ENCODE measurements around the gene ZNF397.
A peak's percentile ranks its signal among the peaks of the same experiment; 100 is the strongest.
"Not testable (repeated sequence)": the region's sequence is repeated elsewhere in the genome, so short reads cannot be mapped to it uniquely, and the experiment has no call there.

Gene ZNF397

GRCh38 chr18:35240664-35241447 is at the start of gene ZNF397:
Gene ZNF397, plus strand, starts transcription at chr18:35241034. Its CDS starts 1,437 bp downstream, at chr18:35242471.
- DNase-seq (ENCODE audit: low read depth): peak; percentile 97

- DNase-seq (ENCODE audit: low read depth): no peak
Observed at GRCh38 chr18:35191698-35192025, 49.2 kb upstream of the ZNF397 start.

DNA sequence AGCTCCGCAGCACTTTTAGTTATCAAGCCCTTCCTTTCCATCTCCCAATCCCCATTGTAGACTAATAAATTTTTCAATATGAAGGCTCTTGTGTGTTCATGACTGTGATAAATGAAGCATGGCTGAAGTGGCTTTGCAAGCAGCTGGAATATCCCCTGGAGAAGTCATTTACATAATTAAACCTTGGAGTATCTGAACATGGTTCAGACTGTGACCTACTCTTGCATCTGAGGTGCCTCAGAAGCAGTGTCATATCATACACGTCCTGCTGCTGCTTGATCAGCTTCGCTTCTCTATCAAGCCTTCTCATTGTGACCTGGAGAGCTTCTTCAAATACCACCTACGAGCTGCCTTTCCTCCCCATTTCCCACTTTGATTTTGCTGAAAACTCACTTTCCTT is 48.4 kb upstream of the ZNF397 start:
- no peak for DNase-seq (ENCODE audit: low read depth)

DNA sequence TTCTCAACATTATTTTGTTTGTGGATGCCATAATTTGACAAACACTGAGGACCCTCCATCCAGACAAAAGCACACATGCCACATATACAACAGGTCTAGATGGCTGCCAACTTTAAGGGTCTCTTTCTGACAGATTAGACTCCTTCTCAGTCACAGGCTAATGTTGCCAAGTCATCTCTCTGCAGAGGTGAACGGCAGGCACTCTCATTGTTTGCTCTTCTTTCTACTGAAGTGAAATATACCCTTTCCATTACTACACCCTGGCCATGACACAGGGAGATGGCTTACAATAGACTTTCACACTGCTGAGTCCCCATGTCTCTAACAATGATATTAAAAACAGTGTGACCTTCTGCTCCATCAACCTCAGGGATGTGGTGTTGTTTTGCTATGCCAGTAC is 47.5 kb upstream of the ZNF397 start:
- DNase-seq (ENCODE audit: low read depth): no peak

- DNase-seq (ENCODE audit: low read depth): no peak
Observed at GRCh38 chr18:35197296-35197695, 43.5 kb upstream of the ZNF397 start.

DNA sequence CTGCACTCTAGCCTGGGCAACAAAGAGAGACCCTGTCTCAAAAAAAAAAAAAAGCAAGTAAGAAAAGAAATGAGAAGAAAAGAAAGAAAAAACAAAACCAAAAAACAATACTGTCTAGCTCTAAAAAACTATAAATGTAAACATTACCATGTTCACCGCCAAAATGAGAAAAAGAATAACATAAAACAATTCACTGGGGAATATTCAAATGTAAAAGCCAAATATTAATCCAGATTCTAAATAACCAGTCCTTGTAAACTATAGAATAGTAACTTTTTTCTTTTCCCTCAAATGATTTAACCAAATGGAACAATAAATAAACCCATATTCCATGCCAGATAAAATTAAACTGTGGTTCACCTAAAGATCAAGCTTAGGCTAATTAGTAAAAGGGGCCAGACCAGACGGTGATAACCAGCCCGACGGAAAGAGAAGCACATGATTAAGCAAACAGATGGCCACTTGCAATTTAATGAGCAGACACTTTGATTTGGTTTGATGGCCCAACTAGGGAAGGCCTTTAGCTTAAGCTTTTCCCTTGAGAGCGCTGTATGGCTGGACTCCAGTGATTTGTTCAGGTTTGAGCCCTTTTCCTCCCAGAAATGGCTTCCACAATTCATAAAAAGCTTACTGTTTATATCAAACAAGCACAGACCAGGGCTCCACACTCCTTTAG is 39.4 kb upstream of the ZNF397 start:
- no peak for DNase-seq (ENCODE audit: low read depth)

DNA sequence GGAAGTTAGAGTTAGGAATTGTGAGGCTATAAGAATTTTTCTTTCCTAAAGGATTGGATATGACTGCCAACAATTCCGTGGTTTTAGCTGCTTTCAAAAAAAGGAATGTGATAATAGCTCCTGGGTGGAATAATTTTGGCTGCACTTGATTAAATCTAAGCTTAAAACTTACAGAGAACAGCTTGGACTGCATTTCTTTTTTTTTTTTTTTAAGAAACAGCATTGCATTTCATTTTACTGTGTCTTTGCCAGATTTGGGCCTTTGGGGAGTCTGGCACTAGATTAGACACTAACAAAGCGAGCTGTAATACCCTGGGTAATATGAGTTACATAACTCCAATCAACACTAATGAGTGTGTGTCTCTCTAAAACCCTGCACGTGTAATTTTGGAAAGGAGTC is 37.8 kb upstream of the ZNF397 start:
- DNase-seq (ENCODE audit: low read depth): no peak

DNA sequence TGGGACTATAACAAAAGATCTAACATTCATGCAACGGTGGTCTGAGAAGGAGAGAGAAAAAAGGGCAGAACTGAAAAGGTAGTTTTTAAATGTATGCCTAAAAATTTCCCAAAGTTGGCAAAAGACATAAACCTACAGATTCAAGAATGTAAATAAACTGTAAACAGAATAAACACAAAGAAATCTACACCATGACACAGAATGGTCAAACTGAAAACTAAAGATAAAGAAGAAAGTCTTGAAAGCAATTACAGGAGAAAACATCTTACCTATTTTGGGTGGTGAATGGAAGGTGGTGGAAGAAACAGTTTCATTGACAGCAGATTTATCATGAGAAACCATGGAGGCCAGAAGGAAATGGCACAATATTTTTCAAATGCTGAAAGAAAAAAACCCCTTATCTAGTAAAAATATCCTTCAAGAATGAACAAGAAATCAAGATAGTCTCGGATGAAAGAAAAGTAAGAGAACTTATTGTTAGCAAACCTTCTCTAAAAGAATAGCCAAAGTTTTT is 35.6 kb upstream of the ZNF397 start:
- DNase-seq (ENCODE audit: low read depth): no peak

GRCh38 chr18:35205746-35206458 is 34.9 kb upstream of the ZNF397 start:
- not testable (repeated sequence) for DNase-seq (ENCODE audit: low read depth)

DNA sequence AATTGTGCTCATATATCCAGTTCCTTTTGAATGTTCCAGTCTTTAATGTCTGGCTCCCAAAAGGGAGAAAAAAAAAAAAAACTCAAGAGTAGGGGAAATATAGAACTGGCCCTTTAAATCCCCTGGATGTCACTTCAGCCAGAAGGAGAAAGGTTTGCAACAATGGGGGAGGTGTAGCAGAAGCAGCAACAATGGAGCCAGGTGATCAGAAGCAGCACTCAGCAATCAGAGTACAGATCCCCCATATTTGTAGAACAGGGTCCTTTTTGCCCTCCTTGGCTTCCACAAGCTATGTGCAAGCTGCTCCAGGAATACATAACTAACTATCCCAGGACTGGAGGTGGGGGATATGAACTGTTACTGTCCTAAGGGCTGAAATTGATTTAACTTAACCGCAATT is 25.8 kb upstream of the ZNF397 start:
- DNase-seq (ENCODE audit: low read depth): no peak

DNA sequence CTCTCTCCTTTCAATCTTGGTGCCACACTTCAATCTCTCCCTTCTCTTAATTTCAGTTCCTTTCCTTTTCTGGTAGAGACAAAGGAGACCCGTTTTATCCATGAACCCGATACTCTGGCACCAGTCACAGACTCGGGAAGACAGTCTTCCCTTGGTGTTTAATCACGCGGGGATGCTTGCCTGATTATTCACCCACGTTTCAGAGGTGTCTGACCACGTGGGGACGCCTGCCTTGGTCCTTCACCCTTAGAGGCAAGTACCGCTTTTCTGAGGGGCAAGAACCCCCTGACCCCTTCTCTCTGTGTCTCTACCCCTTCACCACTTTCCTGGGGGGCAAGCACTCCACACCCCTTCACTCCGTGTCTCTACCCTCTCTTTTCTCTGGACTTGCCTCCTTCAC is 24.2 kb upstream of the ZNF397 start:
- DNase-seq (ENCODE audit: low read depth): not testable (repeated sequence)

GRCh38 chr18:35219331-35219730 is 21.5 kb upstream of the ZNF397 start:
- peak; percentile 12 for DNase-seq (ENCODE audit: low read depth)

DNA sequence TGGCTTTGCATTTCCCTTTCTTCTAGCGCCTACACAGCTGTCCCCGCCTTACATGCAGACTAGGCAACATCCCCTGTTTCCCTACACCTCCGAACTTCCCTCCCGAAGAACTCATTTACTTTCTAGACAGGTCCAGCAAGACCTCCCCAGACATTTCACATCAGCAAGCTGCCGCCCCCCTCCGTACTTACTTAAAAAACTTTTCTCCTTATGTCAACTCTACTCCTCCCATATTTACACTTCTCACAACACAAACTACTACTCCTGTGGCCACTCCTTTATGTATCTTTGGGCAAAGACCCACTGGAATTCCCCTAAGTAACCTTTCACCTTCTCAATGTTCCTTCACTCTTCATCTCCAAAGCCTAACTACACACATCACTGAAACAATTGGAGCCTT is 20.4 kb upstream of the ZNF397 start:
- DNase-seq (ENCODE audit: low read depth): no peak

DNA sequence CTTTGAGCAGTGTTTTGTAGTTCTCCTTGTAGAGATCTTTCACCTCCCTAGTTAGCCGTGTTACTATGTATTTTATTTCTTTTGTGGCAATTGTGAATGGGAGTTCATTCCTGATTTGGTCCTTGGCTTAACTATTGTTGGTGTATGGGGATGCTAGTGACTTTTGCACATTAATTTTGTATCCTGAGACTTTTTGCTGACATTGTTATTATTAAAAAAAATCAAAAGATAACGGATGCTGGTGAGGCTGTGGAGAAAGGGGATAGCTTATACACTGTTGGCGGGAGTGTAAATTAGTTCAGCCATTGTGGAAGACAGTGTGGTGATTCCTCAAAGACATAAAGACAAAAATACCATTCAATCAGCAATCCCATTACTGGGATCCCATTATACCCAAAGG is 17.0 kb upstream of the ZNF397 start:
- DNase-seq (ENCODE audit: low read depth): no peak

- DNase-seq (ENCODE audit: low read depth): peak; percentile 3
Observed at GRCh38 chr18:35227254-35227653, 13.6 kb upstream of the ZNF397 start.

- DNase-seq (ENCODE audit: low read depth): peak; percentile 59
Observed at GRCh38 chr18:35231052-35231451, 9.8 kb upstream of the ZNF397 start.

DNA sequence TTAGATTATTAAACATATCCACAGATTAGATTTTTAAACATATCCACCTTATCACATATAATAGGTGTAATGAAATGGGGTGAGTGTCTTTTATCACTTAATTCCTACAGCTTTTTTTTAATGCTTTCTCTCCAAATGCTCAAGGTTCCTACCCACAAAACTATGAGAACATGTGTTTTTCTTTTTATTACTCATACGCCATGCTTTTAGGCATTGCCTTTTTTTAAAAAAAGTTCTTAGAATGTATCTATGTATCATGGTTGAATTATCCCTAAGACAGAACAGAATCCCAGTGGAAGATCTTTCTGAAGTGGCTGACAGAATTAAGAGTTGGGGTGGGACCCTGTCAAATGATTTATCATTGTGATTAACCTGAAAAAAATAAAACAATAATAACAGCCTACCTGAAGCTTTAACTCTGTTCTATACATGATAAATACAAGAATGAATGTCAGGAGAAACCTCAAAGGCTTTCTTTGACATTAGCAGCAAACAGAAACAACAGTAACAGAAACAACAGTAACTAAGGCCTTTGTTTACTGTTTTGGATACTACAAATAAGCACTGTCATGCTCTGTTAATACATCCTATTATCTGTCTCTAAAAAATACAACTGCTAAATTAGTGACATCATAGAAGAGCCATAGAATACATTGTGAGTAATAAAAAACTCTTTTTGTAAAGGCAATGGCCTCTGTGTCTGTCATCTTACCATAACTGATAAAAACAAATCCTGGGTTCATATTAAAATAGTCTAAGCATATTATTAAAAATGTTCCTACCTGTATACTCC is 4.1 kb upstream of the ZNF397 start:
- DNase-seq (ENCODE audit: low read depth): no peak

- no peak for DNase-seq (ENCODE audit: low read depth)
Observed at GRCh38 chr18:35239314-35239713, 1.5 kb upstream of the ZNF397 start.

- no peak for DNase-seq (ENCODE audit: low read depth)
Observed at GRCh38 chr18:35241448-35241804, 592 bp downstream of the ZNF397 start.

- DNase-seq (ENCODE audit: low read depth): no peak
Observed at GRCh38 chr18:35242426-35242825, 1.6 kb downstream of the ZNF397 start.

- no peak for DNase-seq (ENCODE audit: low read depth)
Observed at GRCh38 chr18:35244671-35245070, 3.8 kb downstream of the ZNF397 start.

- no peak for DNase-seq (ENCODE audit: low read depth)
Observed at GRCh38 chr18:35245719-35246317, 5.0 kb downstream of the ZNF397 start.

Data from iris pigment epithelial cell (primary cell).